ENCODE measurements around the gene DNAJC3.
"Not testable (repeated sequence)": the region's sequence is repeated elsewhere in the genome, so short reads cannot be mapped to it uniquely, and the experiment has no call there.

The DNAJC3 gene

DNA sequence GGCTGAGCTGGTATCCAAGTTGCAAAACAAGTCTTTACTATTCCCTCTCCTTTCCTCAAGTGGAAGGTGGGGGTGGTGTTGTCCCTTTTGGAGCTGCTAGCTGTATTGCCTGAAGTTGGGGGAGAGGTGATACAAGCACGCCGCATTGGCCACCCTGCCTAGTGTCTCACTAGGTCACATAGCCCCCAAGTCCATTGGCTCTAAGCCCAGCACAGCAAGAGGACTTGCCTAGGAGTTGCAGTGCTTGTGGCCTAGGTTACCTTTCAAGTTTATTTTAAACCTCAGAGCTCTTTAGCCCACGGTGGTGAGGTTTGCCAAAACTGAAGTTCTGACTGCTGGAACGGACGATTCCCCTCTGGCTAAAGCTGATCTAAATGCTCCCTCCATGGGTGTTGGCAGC is 5.3 kb upstream of the DNAJC3 start:
- no peak for DNase-seq (ENCODE audit: low read depth in 2 of 2)

GRCh38 chr13:95676105-95676761 is 706 bp upstream of the DNAJC3 start:
- no peak for DNase-seq (ENCODE audit: low read depth in 2 of 2)

DNA sequence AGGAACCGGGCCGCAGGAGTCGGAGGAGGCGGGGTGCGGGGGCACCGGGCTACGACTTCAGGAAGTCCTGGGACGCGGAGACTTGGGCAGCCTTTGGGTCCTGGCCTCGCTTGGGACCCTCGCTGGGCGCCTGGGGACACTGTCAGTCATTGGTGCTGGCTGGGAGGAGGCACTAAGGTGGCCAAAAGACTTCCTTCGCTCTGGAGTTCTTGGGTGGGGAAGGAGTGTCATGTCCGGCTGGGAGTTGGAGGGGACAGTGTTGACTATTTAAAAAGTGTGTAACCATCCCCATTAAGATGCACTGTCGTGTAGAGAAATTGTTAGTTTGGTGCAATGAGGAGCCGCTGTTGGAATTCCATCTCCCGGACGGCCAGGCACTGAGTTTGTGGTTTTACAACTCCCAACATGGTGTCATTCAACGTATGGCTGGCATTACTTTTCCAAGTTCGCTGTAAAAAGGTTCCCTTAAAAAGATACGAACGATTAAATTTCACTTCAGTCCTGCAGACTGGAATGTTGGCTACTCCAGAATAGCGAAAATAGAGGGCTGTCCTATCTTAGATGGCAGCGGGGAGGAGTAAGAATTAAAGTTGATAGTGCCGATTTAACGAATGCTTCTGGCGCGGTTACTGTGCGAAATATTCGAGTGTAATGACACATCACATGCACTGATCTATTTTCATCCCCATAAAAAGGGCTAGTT is 776 bp downstream of the DNAJC3 start:
- DNase-seq (ENCODE audit: low read depth in 2 of 2) = no peak

- DNase-seq (ENCODE audit: low read depth in 2 of 2) = no peak
Observed at GRCh38 chr13:95678967-95679366, 2.0 kb downstream of the DNAJC3 start.

- DNase-seq (ENCODE audit: low read depth in 2 of 2) = no peak
Observed at GRCh38 chr13:95679722-95680121, 2.8 kb downstream of the DNAJC3 start.

GRCh38 chr13:95684418-95684817 is 7.5 kb downstream of the DNAJC3 start:
- DNase-seq (ENCODE audit: low read depth in 2 of 2) = no peak

GRCh38 chr13:95684960-95685359 is 8.0 kb downstream of the DNAJC3 start:
- DNase-seq (ENCODE audit: low read depth in 2 of 2) = not testable (repeated sequence)

- DNase-seq (ENCODE audit: low read depth in 2 of 2) = no peak
Observed at GRCh38 chr13:95689582-95689926, 12.6 kb downstream of the DNAJC3 start.

GRCh38 chr13:95690986-95691385 is 14.0 kb downstream of the DNAJC3 start:
- not testable (repeated sequence) for DNase-seq (ENCODE audit: low read depth in 2 of 2)

DNA sequence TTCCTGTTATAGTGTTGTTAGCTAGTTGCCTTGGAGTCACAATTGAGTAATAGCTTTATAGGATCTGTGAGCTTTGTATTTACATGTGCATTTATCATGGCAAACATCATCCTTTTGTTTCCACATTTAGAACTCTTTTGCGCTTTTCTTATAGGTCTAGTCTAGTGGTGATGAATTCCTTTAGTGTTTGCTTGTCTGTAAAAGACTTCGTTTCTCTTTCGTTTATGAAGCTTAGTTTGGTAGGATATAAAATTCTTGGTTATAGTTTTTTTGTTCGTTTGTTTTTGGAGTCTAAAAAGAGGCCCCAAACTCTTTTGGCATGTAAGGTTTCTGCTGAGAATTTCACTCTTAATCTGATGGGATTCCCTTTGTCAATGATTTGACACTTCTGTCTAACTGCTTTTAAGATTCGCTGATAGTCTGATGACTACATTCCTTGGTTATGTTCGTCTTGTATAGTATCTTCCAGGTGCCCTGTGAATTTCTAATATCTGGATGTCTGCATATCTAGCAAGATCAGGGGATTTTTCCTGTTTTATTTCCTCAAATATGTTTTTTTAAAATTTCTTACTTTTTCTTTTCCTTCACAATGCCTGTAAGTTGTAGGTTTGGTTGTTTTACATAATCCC is 20.2 kb downstream of the DNAJC3 start:
- no peak for DNase-seq (ENCODE audit: low read depth in 2 of 2)

DNA sequence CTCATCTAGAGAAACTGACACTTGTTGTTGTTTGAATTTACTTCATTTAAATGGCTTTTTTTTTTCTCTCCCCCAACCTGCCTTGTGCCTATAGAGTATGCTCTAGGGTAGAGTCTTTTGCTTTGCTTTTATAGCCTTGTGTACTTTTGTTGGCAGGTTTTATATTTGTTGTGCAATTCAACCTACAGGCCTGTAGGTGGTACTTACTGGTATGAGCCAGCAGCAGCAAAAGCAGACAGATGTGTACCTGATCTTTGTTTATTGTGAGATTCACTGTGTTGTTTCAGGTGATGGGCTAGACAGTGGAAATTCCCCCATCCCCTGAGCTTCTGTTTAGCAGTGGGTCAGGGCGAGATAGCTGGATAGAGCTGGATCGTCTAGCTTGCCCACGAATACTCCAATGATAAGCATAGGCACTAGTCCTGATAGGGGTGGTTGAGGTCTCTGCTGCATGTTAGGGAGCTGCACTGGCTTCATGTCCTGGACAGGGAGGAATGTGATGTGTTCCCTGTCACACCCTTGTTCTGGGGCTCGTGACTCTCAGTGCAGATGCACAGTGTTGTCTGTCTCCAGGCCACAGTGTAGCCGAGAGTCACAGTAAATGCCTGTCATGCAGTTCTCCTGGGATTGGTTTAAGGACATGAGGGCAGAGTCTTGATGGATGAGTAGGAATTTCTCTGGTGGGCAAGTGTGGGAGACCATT is 21.3 kb downstream of the DNAJC3 start:
- DNase-seq (ENCODE audit: low read depth in 2 of 2) = no peak

GRCh38 chr13:95703576-95703975 is 26.6 kb downstream of the DNAJC3 start:
- DNase-seq (ENCODE audit: low read depth in 2 of 2) = no peak

- no peak for DNase-seq (ENCODE audit: low read depth in 2 of 2)
Observed at GRCh38 chr13:95704510-95704909, 27.6 kb downstream of the DNAJC3 start.

DNA sequence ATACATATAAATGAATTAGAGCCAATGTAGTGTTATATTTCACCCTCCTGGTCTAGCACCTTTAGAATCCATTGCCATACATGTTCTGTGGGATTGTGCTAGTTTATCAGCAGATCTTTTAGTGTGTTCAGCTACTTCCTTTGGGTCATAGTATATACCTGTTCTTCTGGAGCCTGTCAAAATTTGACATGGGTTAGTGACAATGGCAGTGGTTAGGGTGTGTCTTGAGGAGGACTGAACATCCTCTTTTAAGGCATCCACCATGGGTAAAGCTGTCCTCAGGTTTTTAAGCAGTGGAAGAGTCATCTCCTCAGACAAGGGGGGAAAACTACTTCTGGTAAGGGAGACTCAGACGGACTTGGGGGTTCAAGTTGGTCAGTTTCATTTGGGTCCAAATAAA is 29.4 kb downstream of the DNAJC3 start:
- DNase-seq (ENCODE audit: low read depth in 2 of 2) = no peak

DNA sequence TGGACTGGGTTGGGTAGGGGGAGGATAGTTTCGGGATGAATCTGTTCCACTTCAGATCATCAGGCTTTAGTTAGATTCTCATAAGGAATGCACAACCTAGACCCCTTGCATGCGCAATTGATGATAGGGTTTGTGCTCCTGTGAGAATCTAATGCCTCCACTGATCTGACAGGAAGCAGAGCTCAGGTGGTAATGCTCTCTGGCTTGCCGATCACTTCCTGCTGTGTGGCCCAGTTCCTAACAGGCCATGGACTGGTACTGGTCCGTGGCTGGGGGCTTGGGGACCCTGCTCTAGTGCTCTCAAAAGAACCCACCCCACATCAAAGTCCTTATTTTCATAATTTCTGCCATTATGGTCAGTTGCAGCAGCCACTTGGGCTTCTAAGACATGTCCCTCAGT is 30.1 kb downstream of the DNAJC3 start:
- DNase-seq (ENCODE audit: low read depth in 2 of 2) = no peak

GRCh38 chr13:95707442-95708390 is 30.8 kb downstream of the DNAJC3 start:
- DNase-seq (ENCODE audit: low read depth in 2 of 2) = no peak

DNA sequence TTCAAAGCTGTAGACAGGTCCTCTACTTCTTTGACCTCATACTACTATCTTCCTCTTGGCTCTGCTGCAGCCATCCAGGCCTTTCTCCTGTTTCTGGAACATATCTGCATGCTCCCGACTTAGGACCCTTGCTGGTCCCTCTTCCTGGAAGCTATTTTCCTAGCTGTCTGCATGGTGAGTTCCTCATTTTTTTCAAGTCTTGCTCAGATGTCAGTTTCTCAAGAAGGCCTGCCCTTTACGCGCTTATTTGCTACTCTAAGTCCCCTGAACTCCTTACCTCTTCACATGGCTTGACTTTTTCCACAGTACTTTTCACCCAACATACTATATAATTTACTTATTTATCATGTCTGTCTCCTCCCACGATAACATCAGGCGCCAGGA is 31.4 kb downstream of the DNAJC3 start:
- DNase-seq (ENCODE audit: low read depth in 2 of 2) = no peak

GRCh38 chr13:95708811-95709500 is 32.0 kb downstream of the DNAJC3 start:
- DNase-seq (ENCODE audit: low read depth in 2 of 2) = no peak

- DNase-seq (ENCODE audit: low read depth in 2 of 2) = no peak
Observed at GRCh38 chr13:95710313-95710712, 33.4 kb downstream of the DNAJC3 start.

DNA sequence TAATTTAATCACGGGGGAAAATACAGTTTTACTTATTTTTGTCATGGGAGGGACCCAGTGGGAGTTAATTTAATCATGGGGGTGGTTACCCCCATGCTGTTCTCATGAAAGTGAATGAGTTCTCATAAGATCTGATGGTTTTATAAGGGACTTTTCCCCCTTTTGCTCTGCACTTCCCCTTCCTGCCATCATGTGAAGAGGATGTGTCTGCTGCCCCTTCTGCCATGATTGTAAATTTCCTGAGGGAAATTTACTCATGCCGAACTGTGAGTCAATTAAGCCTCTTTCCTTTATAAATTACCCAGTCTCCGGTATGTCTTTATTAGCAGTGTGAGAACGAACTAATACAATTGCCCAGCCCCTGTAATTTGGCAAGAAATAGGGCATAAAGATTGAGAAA is 35.9 kb downstream of the DNAJC3 start:
- not testable (repeated sequence) for DNase-seq (ENCODE audit: low read depth in 2 of 2)

- DNase-seq (ENCODE audit: low read depth in 2 of 2) = no peak
Observed at GRCh38 chr13:95713651-95714050, 36.7 kb downstream of the DNAJC3 start.

All from stimulated activated CD8-positive, alpha-beta memory T cell treated with anti-CD3 and anti-CD28 coated beads, Interleukin-2, amount 100 ng/mL, for 48 hours (primary cell).